Thyroid gland (tissue), 4 donors: Measurements from ENCODE around the gene KCNQ1. TPM values are rescaled to one million over a fixed set of nuclear protein-coding genes. Genes with fewer than 3 reads are reported as not detected.
A peak's percentile ranks its signal among the peaks of the same experiment; 100 is the strongest.

Experiments used
- DNase-seq, 2 donors: peaks; one replicate each; pipeline ENCODE4 v3.0.0-alpha.2; 2019
- H3K27ac ChIP-seq, 3 donors: fragments of 200-600 bp; sonication (generic); 1 replicate in 2 of 3; 2 replicates in 1 of 3; pipeline ENCODE4 v1.5.1; 2016 to 2019; ENCODE audit warnings: mild to moderate bottlenecking in 1 of 3, moderate library complexity in 1 of 3
- H3K27me3 ChIP-seq: fragments of 200-600 bp; sonication (generic); one replicate; pipeline ENCODE4 v1.5.1; 2019
- H3K36me3 ChIP-seq, 2 donors: fragments of 200-600 bp; sonication (generic); one replicate each; pipeline ENCODE4 v1.5.1; 2016 to 2019
- H3K4me1 ChIP-seq, 2 donors: fragments of 200-600 bp; sonication (generic); one replicate each; pipeline ENCODE4 v1.5.1; 2017 to 2019
- H3K4me3 ChIP-seq, 3 donors: fragments of 200-600 bp; sonication (generic); replicated peaks in 1 of 3; 1 replicate in 2 of 3; 2 replicates in 1 of 3; pipeline ENCODE4 v1.5.1; 2016; ENCODE audit warnings: mild to moderate bottlenecking in 1 of 3
- H3K9me3 ChIP-seq: fragments of 200-600 bp; sonication (generic); one replicate; pipeline ENCODE4 v1.5.1; 2017
- CTCF ChIP-seq, 6 experiments: fragments of 200-600 bp in 3 of 6; fragments of 450-650 bp in 3 of 6; sonication (generic) in 3 of 6; IDR thresholded peaks; one replicate each; pipeline ENCODE4 v1.5.1; 2016 to 2019; ENCODE audit warnings: antibody characterized with exemption in 6 of 6, mild to moderate bottlenecking in 2 of 6, inconsistent platforms in 1 of 6, moderate library complexity in 1 of 6
- POLR2A ChIP-seq, 2 donors: fragments of 450-650 bp; IDR thresholded peaks; one replicate each; pipeline ENCODE4 v1.6.1; 2017; ENCODE audit warnings: antibody characterized with exemption in 2 of 2, mild to moderate bottlenecking in 2 of 2, moderate library complexity in 1 of 2
- WGBS, 2 donors: methylation state at CpG; one replicate each; pipeline ENCODE4 v1.1.5; 2017; 5-methylcytosine and 5-hydroxymethylcytosine counted together
- intact Hi-C: fragments of 100-400 bp; cut with DNase I; formaldehyde crosslinking; loops from one replicate; pipeline ENCODE4 v1.15.1; 2023
- total RNA-seq, 4 donors: library from RNA; depleted of rRNA; stranded (reverse); fragments of >200 nt; gene quantifications; one replicate each; pipeline ENCODE4 v1.2.3, GENCODE V29; 2016

Gene KCNQ1
- total RNA-seq, 4 donors from 2014 or later, result 51.3 to 103 (median 97.8) TPM

- intact Hi-C loops, result no loop called here
- Histone ChIP-seq H3K36me3 (no peaks in the 10 kb centered on the region), H3K4me3 (no peak overlapping the region), H3K4me1 (peaks cover 12 to 27% of the 10 kb centered on the region in 2 donors), H3K27ac (peak overlapping the region in 2 of 3 donors; percentile 56 to 67), H3K9me3 (no peaks in the 10 kb centered on the region), H3K27me3 (no peaks in the 10 kb centered on the region)
- 93 to 95% methylated on average over 18 to 20 of the region's 28 CpGs for WGBS, 2 donors
- DNase-seq, result peak; percentile 1 to 8
- TF ChIP-seq CTCF (IDR thresholded peaks at IDR 0.05) (no peak), POLR2A (IDR thresholded peaks at IDR 0.05) (no peak)
These were observed 347.8 kb downstream of the KCNQ1 start for GRCh38 chr11:2792381-2793250.

- no peak for DNase-seq
- no peaks in the 10 kb centered on the region for H3K36me3 ChIP-seq
- 86 to 89% methylated on average over 4 of the region's 4 CpGs for WGBS, 2 donors
- H3K27me3 ChIP-seq, result no peaks in the 10 kb centered on the region
- H3K27ac ChIP-seq, result no peak overlapping the region
- H3K4me3 ChIP-seq, result no peak overlapping the region
- TF ChIP-seq POLR2A (IDR thresholded peaks at IDR 0.05), result no peak
- TF ChIP-seq CTCF (IDR thresholded peaks at IDR 0.05), result no peak
- H3K4me1 ChIP-seq, result peaks cover 4 to 17% of the 10 kb centered on the region in 2 donors
- intact Hi-C loops, result no loop called here
- H3K9me3 ChIP-seq, result no peaks in the 10 kb centered on the region
These were observed 348.9 kb downstream of the KCNQ1 start for GRCh38 chr11:2793701-2794045.

- no peak overlapping the region for H3K27ac ChIP-seq
- DNase-seq, result peak; percentile 0 to 2
- WGBS, 2 donors, result 83 to 86% methylated on average over 18 of the region's 18 CpGs
- H3K27me3 ChIP-seq, result no peaks in the 10 kb centered on the region
- TF ChIP-seq CTCF (IDR thresholded peaks at IDR 0.05) (no peak), POLR2A (IDR thresholded peaks at IDR 0.05) (no peak)
- peaks cover 0 to 11% of the 10 kb centered on the region in 2 donors for H3K4me1 ChIP-seq
- H3K36me3 ChIP-seq, result no peaks in the 10 kb centered on the region
- H3K4me3 ChIP-seq, result no peak overlapping the region
- H3K9me3 ChIP-seq, result no peaks in the 10 kb centered on the region
- intact Hi-C loops, result no loop called here
These were observed 349.5 kb downstream of the KCNQ1 start for GRCh38 chr11:2794046-2794967.

GRCh38 chr11:2794968-2795322, 350.1 kb downstream of the KCNQ1 start:
- intact Hi-C loops, result no loop called here
- Histone ChIP-seq H3K4me1 (peaks cover 0 to 14% of the 10 kb centered on the region in 2 donors), H3K9me3 (no peaks in the 10 kb centered on the region), H3K36me3 (no peaks in the 10 kb centered on the region), H3K27ac (no peak overlapping the region), H3K27me3 (no peaks in the 10 kb centered on the region), H3K4me3 (no peak overlapping the region)
- no peak for TF ChIP-seq POLR2A (IDR thresholded peaks at IDR 0.05)
- TF ChIP-seq CTCF (IDR thresholded peaks at IDR 0.05), result no peak
- WGBS, 2 donors, result 94 to 96% methylated on average over 12 of the region's 12 CpGs
- DNase-seq, result peak; percentile 0 to 5
